ENCODE data around the gene GIT2. TPM values are rescaled to one million over a fixed set of nuclear protein-coding genes. Genes with fewer than 3 reads are reported as not detected.

The GIT2 gene
- total RNA-seq, 2 donors from 2014 or later: 27.0 to 27.9 TPM

GRCh38 chr12:109997393-109997792 lies 1.2 kb upstream of the GIT2 start:
- TF ChIP-seq CTCF (conservative IDR thresholded peaks at IDR 0.05): no peak
- H3K27ac Mint-ChIP-seq: no peak overlapping the region

GRCh38 chr12:109996483-109996853 lies 300 bp upstream of the GIT2 start:
- Mint-ChIP-seq H3K4me1 (peaks cover 31% of the 10 kb centered on the region), H3K4me3 (peak overlapping the region; percentile 79), H3K36me3 (ENCODE audit: low read depth) (peaks cover under 1% of the 10 kb centered on the region), H3K9me3 (no peaks in the 10 kb centered on the region), H3K27me3 (ENCODE audit: insufficient read depth) (no peaks in the 10 kb centered on the region), H3K27ac (peak overlapping the region; percentile 92)
- no peaks in the 10 kb centered on the region for H3K9me3 ChIP-seq (ENCODE audit: control insufficient read depth, low read length)
- H3K36me3 ChIP-seq (ENCODE audit: control insufficient read depth, insufficient read depth, low read length): peaks cover 4% of the 10 kb centered on the region
- DNase-seq: no peak
- no peaks in the 10 kb centered on the region for H3K27me3 ChIP-seq (ENCODE audit: control insufficient read depth, insufficient read depth, low read length, poor library complexity, severe bottlenecking)
- TF ChIP-seq CTCF (conservative IDR thresholded peaks at IDR 0.05): no peak
- peak overlapping the region; percentile 62 for H3K9ac ChIP-seq (ENCODE audit: extremely low read depth, low read length, poor library complexity, severe bottlenecking)
- H3K27ac ChIP-seq (ENCODE audit: low read depth, low read length): no peak overlapping the region
- WGBS, 2 experiments (ENCODE audit: insufficient coverage in 1 of 2, insufficient read length in 1 of 2): 51 to 100% methylated on average over 1 to 2 of the region's 2 CpGs
- peak overlapping the region; percentile 91 for H3K4me3 ChIP-seq (ENCODE audit: low read length)
- H3K4me1 ChIP-seq (ENCODE audit: control insufficient read depth, insufficient read depth, low read length): no peaks in the 10 kb centered on the region

More at GRCh38 chr12:109997393-109997792, 1.2 kb upstream of the GIT2 start:
- Histone ChIP-seq H3K9me3 (ENCODE audit: control insufficient read depth, low read length) (no peaks in the 10 kb centered on the region), H3K36me3 (ENCODE audit: control insufficient read depth, insufficient read depth, low read length) (peaks cover 5% of the 10 kb centered on the region), H3K27me3 (ENCODE audit: control insufficient read depth, insufficient read depth, low read length, poor library complexity, severe bottlenecking) (no peaks in the 10 kb centered on the region), H3K4me1 (ENCODE audit: control insufficient read depth, insufficient read depth, low read length) (no peaks in the 10 kb centered on the region), H3K27ac (ENCODE audit: low read depth, low read length) (no peak overlapping the region), H3K9ac (ENCODE audit: extremely low read depth, low read length, poor library complexity, severe bottlenecking) (no peak overlapping the region), H3K4me3 (ENCODE audit: low read length) (no peak overlapping the region)
- Mint-ChIP-seq H3K36me3 (ENCODE audit: low read depth) (no peaks in the 10 kb centered on the region), H3K27me3 (ENCODE audit: insufficient read depth) (no peaks in the 10 kb centered on the region), H3K4me3 (no peak overlapping the region), H3K4me1 (peaks cover 31% of the 10 kb centered on the region), H3K9me3 (no peaks in the 10 kb centered on the region)
- 93 to 98% methylated on average over 3 to 4 of the region's 4 CpGs for WGBS, 2 experiments (ENCODE audit: insufficient coverage in 1 of 2, insufficient read length in 1 of 2)
- no peak for DNase-seq

- Histone ChIP-seq H3K9me3 (ENCODE audit: control insufficient read depth, low read length) (no peaks in the 10 kb centered on the region), H3K27me3 (ENCODE audit: control insufficient read depth, insufficient read depth, low read length, poor library complexity, severe bottlenecking) (no peaks in the 10 kb centered on the region), H3K4me1 (ENCODE audit: control insufficient read depth, insufficient read depth, low read length) (no peaks in the 10 kb centered on the region), H3K4me3 (ENCODE audit: low read length) (peak overlapping the region; percentile 91), H3K36me3 (ENCODE audit: control insufficient read depth, insufficient read depth, low read length) (peaks cover 14% of the 10 kb centered on the region), H3K27ac (ENCODE audit: low read depth, low read length) (no peak overlapping the region), H3K9ac (ENCODE audit: extremely low read depth, low read length, poor library complexity, severe bottlenecking) (peak overlapping the region; percentile 62)
- peaks cover 27% of the 10 kb centered on the region for H3K4me1 Mint-ChIP-seq
- peaks cover 8% of the 10 kb centered on the region for H3K36me3 Mint-ChIP-seq (ENCODE audit: low read depth)
- no peaks in the 10 kb centered on the region for H3K9me3 Mint-ChIP-seq
- no peaks in the 10 kb centered on the region for H3K27me3 Mint-ChIP-seq (ENCODE audit: insufficient read depth)
- WGBS, 2 experiments (ENCODE audit: insufficient coverage in 1 of 2, insufficient read length in 1 of 2): 31 to 33% methylated on average over 4 to 6 of the region's 6 CpGs
- H3K4me3 Mint-ChIP-seq: peak overlapping the region; percentile 79
- H3K27ac Mint-ChIP-seq: peak overlapping the region; percentile 67
- DNase-seq: no peak
- TF ChIP-seq CTCF (conservative IDR thresholded peaks at IDR 0.05): no peak
These were observed 845 bp downstream of the GIT2 start for GRCh38 chr12:109995361-109995685.

All from endodermal cell (in vitro differentiated cells).